Activated T-cell treated with anti-CD3 and anti-CD28 coated beads for 48 hours (primary cell): ENCODE results near the gene RSPH4A.
"Not testable (repeated sequence)": the region's sequence is repeated elsewhere in the genome, so short reads cannot be mapped to it uniquely, and the experiment has no call there.

ENCODE experiments used
- DNase-seq: peaks from one replicate; pipeline ENCODE4 v3.0.0-alpha.2; 2020; ENCODE audit warnings: low read depth

Gene RSPH4A

GRCh38 chr6:116629563-116629981 is 13.3 kb downstream of the RSPH4A start:
- DNase-seq: no peak

- DNase-seq: no peak
These were observed 15.2 kb downstream of the RSPH4A start for GRCh38 chr6:116631379-116631990.

GRCh38 chr6:116633685-116634084 is 17.4 kb downstream of the RSPH4A start:
- DNase-seq: no peak

- DNase-seq: no peak
These were observed 31.9 kb downstream of the RSPH4A start for GRCh38 chr6:116648156-116648555.

DNA sequence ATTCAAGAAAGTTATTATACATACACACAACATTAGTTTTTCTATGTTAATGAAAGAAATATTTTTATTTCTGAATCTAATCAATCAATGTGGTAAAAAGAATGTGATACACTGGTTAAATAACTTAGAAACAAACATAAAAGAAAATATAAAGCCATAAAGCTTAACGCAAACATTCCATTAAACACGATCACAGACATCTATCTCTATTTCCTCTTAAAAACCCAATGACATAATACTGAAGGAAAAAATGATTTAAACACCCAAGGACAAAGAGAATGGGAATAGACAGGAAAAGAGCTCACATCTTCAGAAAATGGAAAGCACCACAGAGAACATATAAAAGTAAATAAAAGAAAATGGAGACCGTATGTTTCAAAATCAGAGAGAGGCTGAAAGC is 32.9 kb downstream of the RSPH4A start:
- no peak for DNase-seq

DNA sequence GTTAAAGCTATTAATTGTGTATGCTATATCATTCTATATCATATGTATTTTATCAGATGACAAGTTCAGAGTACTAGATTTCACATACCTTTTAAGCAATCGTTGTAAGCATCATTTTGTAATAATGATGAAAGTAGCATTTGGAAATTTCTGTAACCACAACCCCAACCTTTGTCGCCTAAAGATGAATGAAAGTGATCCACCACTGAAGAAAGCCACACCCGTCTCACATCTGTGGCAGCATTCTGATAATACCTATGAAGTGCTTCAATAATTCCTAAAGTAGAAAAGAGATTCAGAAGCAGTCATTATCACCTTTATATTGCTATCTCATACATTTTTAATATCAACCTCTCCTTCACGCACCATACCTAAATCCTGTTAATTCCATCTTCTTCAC is 35.6 kb downstream of the RSPH4A start:
- no peak for DNase-seq

DNA sequence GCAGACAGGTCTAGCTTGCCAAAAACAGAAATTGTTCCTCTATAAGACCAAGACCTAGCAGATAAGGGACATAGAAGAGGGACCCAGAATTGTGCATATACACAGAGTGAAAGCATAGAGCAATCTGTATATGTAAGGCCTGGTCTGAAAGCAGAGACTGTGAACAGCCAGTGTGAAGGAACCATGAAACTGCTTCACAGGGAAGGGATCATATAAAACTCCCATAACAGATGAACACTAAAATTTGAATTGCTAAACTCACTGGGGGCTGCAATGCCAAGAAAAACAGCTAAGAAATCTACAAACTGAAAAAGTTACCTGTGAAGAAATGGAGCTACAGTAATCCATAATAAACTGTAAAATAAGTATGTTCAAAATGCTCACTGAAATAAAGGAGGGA is 45.3 kb downstream of the RSPH4A start:
- DNase-seq: no peak

- DNase-seq: no peak
These were observed 45.9 kb downstream of the RSPH4A start for GRCh38 chr6:116662202-116662601.

DNA sequence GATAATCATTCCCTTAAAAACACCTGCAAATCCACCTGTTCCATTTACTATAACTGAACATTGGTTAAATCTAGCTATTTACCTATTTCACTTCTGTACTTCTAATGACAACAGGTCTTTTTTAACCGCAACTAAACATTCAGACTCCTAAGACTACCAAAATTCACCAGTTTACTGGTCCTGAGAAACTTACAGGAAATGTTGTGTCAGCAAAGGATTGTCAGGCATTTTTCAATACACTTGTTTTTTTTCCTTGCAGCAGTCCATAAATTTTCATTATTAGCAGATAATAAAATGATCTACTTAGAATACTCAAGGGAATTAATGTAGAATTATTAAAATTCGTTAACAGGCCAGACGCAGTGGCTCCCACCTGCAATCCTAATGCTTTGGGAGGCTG is 47.0 kb downstream of the RSPH4A start:
- DNase-seq: no peak

DNA sequence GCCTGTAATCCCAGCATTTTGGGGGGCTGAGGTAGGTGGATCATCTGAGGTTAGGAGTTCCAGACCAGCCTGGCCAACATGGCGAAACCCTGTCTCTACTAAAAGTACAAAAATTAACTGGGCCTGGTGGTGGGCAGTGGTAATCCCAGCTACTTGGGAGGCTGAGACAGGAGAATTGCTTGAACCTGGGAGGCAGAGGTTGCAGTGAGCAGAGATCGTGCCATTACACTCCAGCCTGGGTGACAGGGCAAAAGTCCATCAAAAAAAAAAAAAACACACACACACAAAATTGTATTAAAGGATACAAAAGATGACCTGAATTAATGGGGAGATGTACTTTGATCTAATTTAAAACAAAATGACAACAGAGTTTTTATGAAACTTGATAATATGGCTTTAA is 47.9 kb downstream of the RSPH4A start:
- not testable (repeated sequence) for DNase-seq

GRCh38 chr6:116665464-116665863 is 49.2 kb downstream of the RSPH4A start:
- no peak for DNase-seq

DNA sequence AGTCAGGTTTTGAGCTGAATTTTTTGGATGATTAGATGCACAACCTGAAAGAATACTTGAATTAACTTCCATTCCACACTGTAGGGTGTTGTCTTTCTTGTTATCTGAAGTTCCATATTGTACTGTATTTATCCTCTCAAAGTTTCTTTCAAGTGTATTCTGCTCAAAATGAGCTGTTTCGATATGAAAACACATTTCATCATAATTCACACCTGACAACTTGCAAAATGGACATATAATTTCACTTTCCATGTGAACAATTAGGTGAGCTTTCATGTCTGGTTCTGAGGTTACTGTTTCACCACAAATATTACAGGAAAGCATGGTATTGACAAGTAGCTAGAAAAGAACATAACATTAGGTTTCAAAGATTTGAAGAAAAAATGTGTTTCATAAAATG is 50.6 kb downstream of the RSPH4A start:
- no peak for DNase-seq

- no peak for DNase-seq
These were observed 51.3 kb downstream of the RSPH4A start for GRCh38 chr6:116667623-116668022.

- no peak for DNase-seq
These were observed 56.0 kb downstream of the RSPH4A start for GRCh38 chr6:116672306-116672705.

DNA sequence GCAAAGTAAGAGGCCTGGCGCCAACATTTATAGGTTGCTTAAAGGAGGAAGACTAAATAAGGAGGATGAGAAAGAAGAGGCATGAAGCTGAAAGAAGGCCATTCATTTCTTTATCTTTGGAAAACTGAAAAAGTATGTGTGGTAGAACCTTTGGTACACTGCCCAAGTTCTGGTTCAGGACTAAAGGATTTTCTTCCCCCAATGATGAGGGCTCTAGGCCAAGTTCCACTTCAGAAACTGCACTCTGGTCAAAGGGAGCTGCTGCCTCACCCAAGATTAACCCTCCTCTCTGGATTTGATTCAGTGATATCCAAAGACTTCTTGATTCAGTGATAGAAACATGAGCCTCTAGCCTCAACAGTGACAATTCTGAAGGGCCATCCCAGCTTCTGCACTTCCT is 59.7 kb downstream of the RSPH4A start:
- no peak for DNase-seq

- peak; percentile 89 for DNase-seq
These were observed 64.8 kb downstream of the RSPH4A start, which contains the start of gene KPNA5 for GRCh38 chr6:116680880-116681672. Gene KPNA5 (plus strand): TSS chr6:116681211. CDS start chr6:116681335, 124 bp downstream.

DNA sequence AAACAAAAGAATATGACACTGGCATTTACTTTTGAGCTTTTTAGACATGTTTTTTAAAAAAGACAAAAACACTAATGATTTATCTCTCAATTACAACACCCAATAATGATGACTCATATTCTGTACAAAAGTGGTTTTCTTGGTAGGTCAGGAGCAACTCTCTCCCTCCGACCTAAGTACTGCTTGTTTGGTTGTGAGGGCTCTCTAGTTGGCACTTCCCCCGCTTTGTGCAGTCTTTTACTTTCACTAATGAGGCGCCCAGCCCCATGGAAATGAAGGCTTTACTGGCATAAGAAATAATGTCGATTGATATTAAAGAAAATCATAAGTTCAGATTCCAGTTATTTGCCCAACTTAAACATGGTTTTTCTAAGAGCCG is 66.0 kb downstream of the RSPH4A start:
- DNase-seq: no peak
